ENCODE results near the gene NKX6-2.

DNA sequence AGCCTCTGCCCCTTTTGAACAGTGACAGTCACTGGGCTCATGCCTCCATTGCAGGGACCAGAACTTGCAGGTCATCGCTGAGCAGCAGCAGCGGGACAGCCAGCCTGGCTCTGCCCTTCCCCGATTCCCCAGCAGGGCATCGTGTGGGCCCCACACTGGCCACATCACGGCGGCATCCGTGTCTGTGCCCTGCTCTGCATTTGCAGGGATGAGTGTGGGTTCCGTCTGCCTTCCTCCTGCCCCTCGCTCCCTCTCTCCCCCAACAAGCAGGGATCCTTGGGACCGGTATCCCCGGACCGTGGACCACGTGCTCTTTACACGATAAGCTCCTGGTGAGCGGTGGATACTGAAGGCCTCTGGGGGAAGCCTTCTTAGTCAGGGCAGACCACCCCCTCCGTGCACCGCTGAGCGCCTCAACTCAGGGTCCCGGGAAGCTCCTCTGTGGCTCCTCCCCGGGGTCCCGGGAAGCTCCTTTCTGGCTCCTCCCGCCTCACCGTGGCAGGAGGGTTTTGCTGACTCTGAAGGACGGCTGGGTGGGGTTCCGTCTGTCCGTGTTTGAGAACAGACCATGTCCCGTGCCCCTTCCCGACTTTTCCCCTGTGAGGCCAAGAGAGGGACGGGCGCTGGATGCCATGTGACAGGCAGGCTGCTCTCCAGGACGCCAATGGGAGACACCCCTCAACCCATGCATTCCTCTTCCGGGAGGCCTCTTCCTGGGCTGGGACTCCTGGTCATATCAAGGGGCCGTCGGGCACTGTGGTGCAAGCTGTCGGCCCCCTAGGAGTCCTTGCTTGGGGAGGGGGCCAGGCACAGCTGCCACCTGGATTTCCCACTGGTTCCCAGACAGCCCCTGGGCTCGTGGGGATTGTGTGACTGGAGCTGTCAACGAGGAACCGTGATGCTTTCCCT is 23.5 kb upstream of the NKX6-2 start:
- TF ChIP-seq, protein P1, sequence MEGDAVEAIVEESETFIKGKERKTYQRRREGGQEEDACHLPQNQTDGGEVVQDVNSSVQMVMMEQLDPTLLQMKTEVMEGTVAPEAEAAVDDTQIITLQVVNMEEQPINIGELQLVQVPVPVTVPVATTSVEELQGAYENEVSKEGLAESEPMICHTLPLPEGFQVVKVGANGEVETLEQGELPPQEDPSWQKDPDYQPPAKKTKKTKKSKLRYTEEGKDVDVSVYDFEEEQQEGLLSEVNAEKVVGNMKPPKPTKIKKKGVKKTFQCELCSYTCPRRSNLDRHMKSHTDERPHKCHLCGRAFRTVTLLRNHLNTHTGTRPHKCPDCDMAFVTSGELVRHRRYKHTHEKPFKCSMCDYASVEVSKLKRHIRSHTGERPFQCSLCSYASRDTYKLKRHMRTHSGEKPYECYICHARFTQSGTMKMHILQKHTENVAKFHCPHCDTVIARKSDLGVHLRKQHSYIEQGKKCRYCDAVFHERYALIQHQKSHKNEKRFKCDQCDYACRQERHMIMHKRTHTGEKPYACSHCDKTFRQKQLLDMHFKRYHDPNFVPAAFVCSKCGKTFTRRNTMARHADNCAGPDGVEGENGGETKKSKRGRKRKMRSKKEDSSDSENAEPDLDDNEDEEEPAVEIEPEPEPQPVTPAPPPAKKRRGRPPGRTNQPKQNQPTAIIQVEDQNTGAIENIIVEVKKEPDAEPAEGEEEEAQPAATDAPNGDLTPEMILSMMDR (IDR thresholded peaks at IDR 0.05), result no peak
- TF ChIP-seq POLR2A (IDR thresholded peaks at IDR 0.05), result no peak
